Caco-2 (cell line): Measurements from ENCODE around the gene LRRN4. TPM values are rescaled to one million over a fixed set of nuclear protein-coding genes. Genes with fewer than 3 reads are reported as not detected.

Source experiments
- BruUV-seq: library from RNA; stranded (reverse); fragments of 400-500 nt; replicated peaks from 2 replicates; lab custom pipeline; 2021; lab: Mats Ljungman, UMichigan
- CTCF ChIA-PET: fragments of 300-600 bp; sonication (Branson Sonifier 250); formaldehyde crosslinking; loops from one replicate; lab custom pipeline; 2022; ENCODE audit warnings: antibody characterized with exemption; lab: Charles Lee
- POLR2A ChIA-PET: fragments of 300-600 bp; sonication (Branson Sonifier 250); formaldehyde crosslinking; loops from one replicate; lab custom pipeline; 2022; ENCODE audit warnings: antibody characterized with exemption; lab: Charles Lee
- DNase-seq, 2 experiments: peaks; one replicate each; pipeline versions ENCODE4 v3.0.0 to v3.0.0-alpha.2; 2020 to 2022
- H3K27me3 ChIP-seq: replicated peaks from 2 replicates; pipeline ENCODE4 v1.6.0; 2011; ENCODE audit warnings: low read length; ENCODE audit not compliant: control insufficient read depth, insufficient read depth
- H3K36me3 ChIP-seq: 2 replicates; pipeline ENCODE4 v1.5.1; 2011; ENCODE audit warnings: low read length; ENCODE audit not compliant: control insufficient read depth, insufficient read depth
- H3K4me1 ChIP-seq: fragments of 250-450 bp; sonication (Bioruptor Pico); 2 replicates; pipeline ENCODE4 v1.5.1; 2020; ENCODE audit warnings: mild to moderate bottlenecking
- H3K4me3 ChIP-seq: 2 replicates; pipeline ENCODE4 v1.5.1; 2011; ENCODE audit warnings: low read depth, mild to moderate bottlenecking, control low read depth, low read length
- H3K9me3 ChIP-seq: fragments of 250-450 bp; sonication (Bioruptor Pico); 2 replicates; pipeline ENCODE4 v1.5.1; 2020; ENCODE audit warnings: mild to moderate bottlenecking, moderate library complexity
- H3K27ac Mint-ChIP-seq: one replicate; pipeline ENCODE4 v1.8.0; 2022; ENCODE audit warnings: mixed read lengths; ENCODE audit not compliant: unreplicated experiment
- H3K27me3 Mint-ChIP-seq: one replicate; pipeline ENCODE4 v1.8.0; 2022; ENCODE audit warnings: mixed read lengths; ENCODE audit not compliant: insufficient read depth, unreplicated experiment
- H3K36me3 Mint-ChIP-seq: one replicate; pipeline ENCODE4 v1.8.0; 2022; ENCODE audit warnings: mild to moderate bottlenecking, mixed read lengths; ENCODE audit not compliant: insufficient read depth, unreplicated experiment
- H3K4me1 Mint-ChIP-seq: one replicate; pipeline ENCODE4 v1.8.0; 2022; ENCODE audit warnings: low read depth, mixed read lengths; ENCODE audit not compliant: unreplicated experiment
- H3K4me3 Mint-ChIP-seq: one replicate; pipeline ENCODE4 v1.8.0; 2022; ENCODE audit warnings: mild to moderate bottlenecking, moderate library complexity, mixed read lengths; ENCODE audit not compliant: unreplicated experiment
- H3K9me3 Mint-ChIP-seq: one replicate; pipeline ENCODE4 v1.8.0; 2022; ENCODE audit warnings: mixed read lengths; ENCODE audit not compliant: unreplicated experiment
- intact Hi-C: fragments of 100-400 bp; cut with micrococcal nuclease; formaldehyde crosslinking; loops from one replicate; pipeline ENCODE4 v1.10.0; 2022; ENCODE audit not compliant: unreplicated experiment
- total RNA-seq: library from RNA; stranded (reverse); gene quantifications from 2 replicates; pipeline ENCODE4 v1.2.3, GENCODE V29; 2022
- TF ChIP-seq, protein P1 (sequence below), 2 experiments: fragments of 200-600 bp in 1 of 2; IDR thresholded peaks; 1 replicate in 1 of 2; 2 replicates in 1 of 2; pipeline versions ENCODE4 v1.5.1 to v1.8.0; 2011 to 2022; ENCODE audit warnings: antibody characterized with exemption in 1 of 2, control low read depth in 1 of 2, inconsistent platforms in 1 of 2, low read depth in 1 of 2, low read length in 1 of 2, mild to moderate bottlenecking in 1 of 2, moderate library complexity in 1 of 2; ENCODE audit not compliant: insufficient read depth in 1 of 2, severe bottlenecking in 1 of 2, unreplicated experiment in 1 of 2

Gene LRRN4
- total RNA-seq, 1 experiment from 2014 or later, result 17.9 TPM

DNA sequence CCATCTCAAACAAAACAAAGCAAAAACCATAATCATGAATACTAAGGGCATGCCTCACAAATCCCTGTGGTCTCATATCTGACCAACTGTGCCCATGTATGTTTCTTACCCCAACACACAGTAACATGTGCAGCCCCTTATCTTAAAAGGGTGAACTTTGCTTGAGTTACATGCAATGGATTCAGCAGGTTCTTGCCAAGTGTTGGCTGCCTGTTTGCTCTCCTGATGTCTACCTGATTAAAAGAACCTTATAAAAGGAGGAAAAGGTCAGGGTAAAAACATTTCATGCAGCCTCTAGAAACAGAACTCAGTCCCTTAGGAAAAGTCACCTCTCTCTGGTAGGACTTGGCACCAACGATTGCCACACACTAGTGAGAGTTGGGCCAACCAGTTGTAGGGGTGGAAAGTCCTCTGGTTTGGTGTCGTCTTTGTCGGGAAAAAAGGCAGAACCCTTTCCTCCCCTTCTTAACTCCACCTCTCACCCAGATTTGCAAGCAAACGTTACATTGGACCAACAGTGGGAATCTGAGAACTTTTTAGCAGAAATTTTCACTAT lies 14.0 kb upstream of the LRRN4 start:
- Histone ChIP-seq H3K4me1 (no peaks in the 10 kb centered on the region; the same call in 1 of the 2 replicates), H3K9me3 (no peaks in the 10 kb centered on the region), H3K27me3 (no peaks in the 10 kb centered on the region), H3K36me3 (no peaks in the 10 kb centered on the region), H3K4me3 (no peak overlapping the region)
- no TSS peak for BruUV-seq
- intact Hi-C loops, result no loop called here
- Mint-ChIP-seq H3K36me3 (peaks cover 9% of the 10 kb centered on the region), H3K4me3 (no peak overlapping the region), H3K9me3 (no peaks in the 10 kb centered on the region), H3K4me1 (peaks cover 8% of the 10 kb centered on the region), H3K27me3 (no peaks in the 10 kb centered on the region), H3K27ac (no peak overlapping the region)
- TF ChIP-seq, protein P1, sequence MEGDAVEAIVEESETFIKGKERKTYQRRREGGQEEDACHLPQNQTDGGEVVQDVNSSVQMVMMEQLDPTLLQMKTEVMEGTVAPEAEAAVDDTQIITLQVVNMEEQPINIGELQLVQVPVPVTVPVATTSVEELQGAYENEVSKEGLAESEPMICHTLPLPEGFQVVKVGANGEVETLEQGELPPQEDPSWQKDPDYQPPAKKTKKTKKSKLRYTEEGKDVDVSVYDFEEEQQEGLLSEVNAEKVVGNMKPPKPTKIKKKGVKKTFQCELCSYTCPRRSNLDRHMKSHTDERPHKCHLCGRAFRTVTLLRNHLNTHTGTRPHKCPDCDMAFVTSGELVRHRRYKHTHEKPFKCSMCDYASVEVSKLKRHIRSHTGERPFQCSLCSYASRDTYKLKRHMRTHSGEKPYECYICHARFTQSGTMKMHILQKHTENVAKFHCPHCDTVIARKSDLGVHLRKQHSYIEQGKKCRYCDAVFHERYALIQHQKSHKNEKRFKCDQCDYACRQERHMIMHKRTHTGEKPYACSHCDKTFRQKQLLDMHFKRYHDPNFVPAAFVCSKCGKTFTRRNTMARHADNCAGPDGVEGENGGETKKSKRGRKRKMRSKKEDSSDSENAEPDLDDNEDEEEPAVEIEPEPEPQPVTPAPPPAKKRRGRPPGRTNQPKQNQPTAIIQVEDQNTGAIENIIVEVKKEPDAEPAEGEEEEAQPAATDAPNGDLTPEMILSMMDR (IDR thresholded peaks at IDR 0.05; ENCODE audit: insufficient read depth in 1 of 2, low read depth in 1 of 2, low read length in 1 of 2, severe bottlenecking in 1 of 2, unreplicated experiment in 1 of 2), result no peak
- CTCF ChIA-PET, result no interaction called here
- DNase-seq, result no peak
- POLR2A ChIA-PET, result no interaction called here

DNA sequence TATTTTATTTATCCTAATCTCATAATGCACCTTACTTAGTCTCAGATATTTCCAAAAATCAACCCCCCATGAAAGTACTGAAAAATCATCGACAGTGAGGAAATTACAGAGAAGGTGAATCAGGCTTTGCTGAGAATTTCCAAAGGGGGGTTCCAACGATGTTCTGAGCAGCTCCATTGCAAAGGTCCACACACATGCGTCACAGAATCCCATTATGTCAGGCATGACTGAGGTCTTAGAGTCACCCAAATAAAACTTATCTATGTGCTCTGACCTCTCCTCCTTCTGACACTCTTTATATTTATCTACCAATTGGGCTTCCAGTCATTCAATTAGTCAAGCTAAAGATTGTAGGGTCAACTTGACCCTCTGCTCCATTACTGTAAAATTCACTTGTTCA lies 12.7 kb upstream of the LRRN4 start:
- POLR2A ChIA-PET, result no interaction called here
- no peak for DNase-seq
- TF ChIP-seq, protein P1 (IDR thresholded peaks at IDR 0.05; ENCODE audit: insufficient read depth in 1 of 2, low read depth in 1 of 2, low read length in 1 of 2, severe bottlenecking in 1 of 2, unreplicated experiment in 1 of 2), result no peak
- Mint-ChIP-seq H3K36me3 (no peaks in the 10 kb centered on the region), H3K9me3 (no peaks in the 10 kb centered on the region), H3K4me3 (no peak overlapping the region), H3K27ac (no peak overlapping the region), H3K4me1 (peaks cover 14% of the 10 kb centered on the region), H3K27me3 (no peaks in the 10 kb centered on the region)
- no TSS peak for BruUV-seq
- CTCF ChIA-PET, result no interaction called here
- Histone ChIP-seq H3K9me3 (no peaks in the 10 kb centered on the region), H3K36me3 (no peaks in the 10 kb centered on the region), H3K4me1 (peaks cover 6% of the 10 kb centered on the region), H3K27me3 (no peaks in the 10 kb centered on the region), H3K4me3 (no peak overlapping the region)
- intact Hi-C loops, result no loop called here

DNA sequence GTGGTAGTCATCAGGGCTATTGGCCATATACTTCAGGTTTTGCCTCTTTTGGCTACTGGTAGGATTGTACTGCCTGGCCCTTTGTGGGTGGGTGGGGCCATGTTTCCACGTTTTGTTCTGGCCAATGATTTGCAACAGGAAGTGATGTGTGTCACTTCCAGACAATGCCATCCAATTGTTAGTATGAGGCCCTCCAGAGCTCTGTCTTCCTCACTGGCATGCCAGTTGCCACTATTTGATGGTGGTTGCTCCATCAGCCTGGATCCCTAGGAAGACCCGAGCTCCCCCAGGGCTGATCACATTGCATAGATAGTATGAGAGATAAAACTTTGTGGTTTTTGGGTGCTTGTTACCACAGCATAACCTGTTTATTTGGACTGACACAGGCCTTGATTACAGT lies 7.7 kb upstream of the LRRN4 start:
- ChIA-PET CTCF (no interaction called here), POLR2A (no interaction called here)
- Histone ChIP-seq H3K27me3 (no peaks in the 10 kb centered on the region), H3K4me3 (no peak overlapping the region), H3K36me3 (no peaks in the 10 kb centered on the region), H3K4me1 (peaks cover 50% of the 10 kb centered on the region), H3K9me3 (no peaks in the 10 kb centered on the region)
- TF ChIP-seq, protein P1 (IDR thresholded peaks at IDR 0.05; ENCODE audit: insufficient read depth in 1 of 2, low read depth in 1 of 2, low read length in 1 of 2, severe bottlenecking in 1 of 2, unreplicated experiment in 1 of 2), result no peak
- no peak for DNase-seq
- Mint-ChIP-seq H3K4me1 (peaks cover 44% of the 10 kb centered on the region), H3K27ac (no peak overlapping the region), H3K36me3 (peaks cover 8% of the 10 kb centered on the region), H3K27me3 (no peaks in the 10 kb centered on the region), H3K4me3 (no peak overlapping the region), H3K9me3 (no peaks in the 10 kb centered on the region)
- BruUV-seq, result no TSS peak
- intact Hi-C loops, result no loop called here
